CD14-positive monocyte (primary cell): ENCODE data around the gene SCEL. TPM values are rescaled to one million over a fixed set of nuclear protein-coding genes. Genes with fewer than 3 reads are reported as not detected.
"Not testable (repeated sequence)": the region's sequence is repeated elsewhere in the genome, so short reads cannot be mapped to it uniquely, and the experiment has no call there.

Experiments
- DNase-seq, 3 donors: peaks; one replicate each; pipeline ENCODE4 v3.0.0-alpha.2; 2011 to 2022
- H2AFZ ChIP-seq: 2 replicates; pipeline ENCODE4 v1.6.0; 2012; ENCODE audit warnings: mild to moderate bottlenecking, low read depth, low read length, inconsistent platforms; ENCODE audit not compliant: insufficient read depth, poor library complexity, severe bottlenecking
- H3K27ac ChIP-seq, 2 donors: 1 replicate in 1 of 2; 2 replicates in 1 of 2; pipeline ENCODE4 v1.5.1; 2012 to 2013; ENCODE audit warnings: low read length in 2 of 2, control low read depth in 1 of 2, inconsistent platforms in 1 of 2, low read depth in 1 of 2, mild to moderate bottlenecking in 1 of 2
- H3K27me3 ChIP-seq, 2 donors: one replicate each; pipeline versions ENCODE4 v1.6.0 to v1.6.1; 2011 to 2013; ENCODE audit warnings: low read length in 2 of 2; ENCODE audit not compliant: control insufficient read depth in 2 of 2, insufficient read depth in 2 of 2
- H3K36me3 ChIP-seq, 2 donors: replicated peaks in 1 of 2; 1 replicate in 1 of 2; 2 replicates in 1 of 2; pipeline versions ENCODE4 v1.5.1 to v1.6.1; 2012 to 2013; ENCODE audit warnings: low read length in 2 of 2, control low read depth in 1 of 2, inconsistent platforms in 1 of 2, mild to moderate bottlenecking in 1 of 2; ENCODE audit not compliant: insufficient read depth in 2 of 2, control insufficient read depth in 1 of 2
- H3K4me1 ChIP-seq, 2 donors: 1 replicate in 1 of 2; 2 replicates in 1 of 2; pipeline versions ENCODE4 v1.5.1 to v1.6.1; 2012 to 2013; ENCODE audit warnings: low read length in 2 of 2, control low read depth in 1 of 2, inconsistent platforms in 1 of 2, mild to moderate bottlenecking in 1 of 2, moderate library complexity in 1 of 2; ENCODE audit not compliant: insufficient read depth in 2 of 2, control insufficient read depth in 1 of 2
- H3K4me2 ChIP-seq: replicated peaks from 2 replicates; pipeline ENCODE3; 2012; ENCODE audit warnings: low read length, moderate library complexity, mild to moderate bottlenecking; ENCODE audit not compliant: poor library complexity, severe bottlenecking; ENCODE audit errors: extremely low read depth
- H3K4me3 ChIP-seq, 3 experiments: fragments of 200-600 bp in 1 of 3; sonication (generic) in 1 of 3; replicated peaks in 1 of 3; 1 replicate in 2 of 3; 2 replicates in 1 of 3; pipeline ENCODE4 v1.5.1; 2011 to 2013; ENCODE audit warnings: low read length in 3 of 3, mild to moderate bottlenecking in 3 of 3, control low read depth in 2 of 3, low read depth in 2 of 3, inconsistent platforms in 1 of 3, moderate library complexity in 1 of 3
- H3K79me2 ChIP-seq: 2 replicates; pipeline ENCODE4 v1.6.0; 2012; ENCODE audit warnings: mild to moderate bottlenecking, control low read depth, inconsistent platforms, low read length, moderate library complexity; ENCODE audit not compliant: insufficient read depth
- H3K9ac ChIP-seq: 2 replicates; pipeline ENCODE4 v1.6.0; 2017; ENCODE audit warnings: low read length, mild to moderate bottlenecking; ENCODE audit not compliant: insufficient read depth, poor library complexity, severe bottlenecking
- H3K9me3 ChIP-seq, 2 donors: replicated peaks in 1 of 2; 1 replicate in 1 of 2; 2 replicates in 1 of 2; pipeline versions ENCODE4 v1.5.1 to v1.6.1; 2012 to 2013; ENCODE audit warnings: low read length in 2 of 2, control low read depth in 1 of 2; ENCODE audit not compliant: control insufficient read depth in 1 of 2, insufficient read depth in 1 of 2
- H4K20me1 ChIP-seq: 2 replicates; pipeline ENCODE4 v1.6.0; 2012; ENCODE audit warnings: mild to moderate bottlenecking, low read length, control low read depth, moderate library complexity; ENCODE audit not compliant: insufficient read depth
- H3K27ac Mint-ChIP-seq, 7 donors: one replicate each; pipeline ENCODE4 v1.8.0; 2020; ENCODE audit warnings: mild to moderate bottlenecking in 7 of 7, mixed read lengths in 7 of 7, moderate library complexity in 6 of 7, inconsistent platforms in 2 of 7
- H3K27me3 Mint-ChIP-seq, 3 donors: one replicate each; pipeline ENCODE4 v1.8.0; 2021 to 2022; ENCODE audit warnings: low read depth in 3 of 3, mild to moderate bottlenecking in 3 of 3, mixed read lengths in 3 of 3, moderate library complexity in 3 of 3, inconsistent platforms in 1 of 3
- H3K36me3 Mint-ChIP-seq, 2 donors: one replicate each; pipeline ENCODE4 v1.8.0; 2020; ENCODE audit warnings: mixed read lengths in 2 of 2, inconsistent platforms in 1 of 2, mild to moderate bottlenecking in 1 of 2
- H3K4me1 Mint-ChIP-seq: one replicate; pipeline ENCODE4 v1.8.0; 2020; ENCODE audit warnings: mild to moderate bottlenecking, mixed read lengths
- H3K4me3 Mint-ChIP-seq, 2 donors: one replicate each; pipeline ENCODE4 v1.8.0; 2020; ENCODE audit warnings: mild to moderate bottlenecking in 2 of 2, mixed read lengths in 2 of 2, moderate library complexity in 1 of 2
- H3K9me3 Mint-ChIP-seq, 7 donors: one replicate each; pipeline ENCODE4 v1.8.0; 2020 to 2022; ENCODE audit warnings: mixed read lengths in 7 of 7, mild to moderate bottlenecking in 6 of 7, moderate library complexity in 6 of 7, inconsistent platforms in 2 of 7
- WGBS: methylation state at CpG from one replicate; pipeline ENCODE4 v1.1.5; 2013; ENCODE audit warnings: missing lambda C conversion rate; ENCODE audit not compliant: insufficient coverage; 5-methylcytosine and 5-hydroxymethylcytosine counted together
- intact Hi-C, 2 donors: fragments of 100-400 bp; cut with micrococcal nuclease; formaldehyde crosslinking; loops; one replicate each; pipeline versions ENCODE4 v1.15.0 to v1.15.1; 2023
- polyA plus RNA-seq, 3 donors: library from polyadenylated mRNA; depleted of rRNA in 1 of 3; unstranded in 2 of 3; stranded (reverse) in 1 of 3; fragments of 300-500 nt in 2 of 3; fragments of >200 nt in 1 of 3; fragmentation: Illumina TruSeq in 2 of 3; gene quantifications; 1 replicate in 2 of 3; 2 replicates in 1 of 3; pipeline ENCODE4 v1.2.3, GENCODE V29; 2012 to 2021
- TF ChIP-seq, protein P1 (sequence below): fragments of 200-600 bp; IDR thresholded peaks from one replicate; pipeline ENCODE4 v1.8.0; 2022; ENCODE audit warnings: antibody characterized with exemption, mild to moderate bottlenecking

SCEL gene
- polyA plus RNA-seq, 3 donors = not detected

DNA sequence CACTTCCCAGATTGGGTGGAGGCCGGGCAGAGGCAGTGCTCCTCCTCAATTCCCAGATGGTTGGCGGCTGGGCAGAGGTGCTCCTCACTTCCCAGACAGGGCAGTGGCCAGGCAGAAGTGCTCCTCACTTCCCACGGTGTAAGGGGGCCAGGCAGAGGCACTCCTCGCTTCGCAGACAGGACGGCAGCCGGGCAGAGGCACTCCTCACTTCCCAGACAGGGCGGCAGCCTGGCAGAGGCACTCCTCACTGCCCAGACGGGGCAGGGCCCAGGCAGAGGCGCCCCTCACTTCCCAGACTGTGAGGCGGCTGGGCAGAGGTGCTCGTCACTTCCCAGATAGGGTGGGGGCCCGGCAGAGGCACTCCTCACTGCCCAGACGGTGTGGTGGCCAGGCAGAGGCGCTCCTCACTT is 125.3 kb downstream of the SCEL start:
- H3K27me3 ChIP-seq = no peaks in the 10 kb centered on the region
- H2AFZ ChIP-seq = no peak overlapping the region
- H3K27ac ChIP-seq = no peak overlapping the region
- intact Hi-C loops = no loop called here
- no peak for DNase-seq
- no peaks in the 10 kb centered on the region for H4K20me1 ChIP-seq
- TF ChIP-seq, protein P1, sequence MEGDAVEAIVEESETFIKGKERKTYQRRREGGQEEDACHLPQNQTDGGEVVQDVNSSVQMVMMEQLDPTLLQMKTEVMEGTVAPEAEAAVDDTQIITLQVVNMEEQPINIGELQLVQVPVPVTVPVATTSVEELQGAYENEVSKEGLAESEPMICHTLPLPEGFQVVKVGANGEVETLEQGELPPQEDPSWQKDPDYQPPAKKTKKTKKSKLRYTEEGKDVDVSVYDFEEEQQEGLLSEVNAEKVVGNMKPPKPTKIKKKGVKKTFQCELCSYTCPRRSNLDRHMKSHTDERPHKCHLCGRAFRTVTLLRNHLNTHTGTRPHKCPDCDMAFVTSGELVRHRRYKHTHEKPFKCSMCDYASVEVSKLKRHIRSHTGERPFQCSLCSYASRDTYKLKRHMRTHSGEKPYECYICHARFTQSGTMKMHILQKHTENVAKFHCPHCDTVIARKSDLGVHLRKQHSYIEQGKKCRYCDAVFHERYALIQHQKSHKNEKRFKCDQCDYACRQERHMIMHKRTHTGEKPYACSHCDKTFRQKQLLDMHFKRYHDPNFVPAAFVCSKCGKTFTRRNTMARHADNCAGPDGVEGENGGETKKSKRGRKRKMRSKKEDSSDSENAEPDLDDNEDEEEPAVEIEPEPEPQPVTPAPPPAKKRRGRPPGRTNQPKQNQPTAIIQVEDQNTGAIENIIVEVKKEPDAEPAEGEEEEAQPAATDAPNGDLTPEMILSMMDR = no peak
- H3K4me2 ChIP-seq = no peak overlapping the region
- peaks cover 0 to 2% (median 0%) of the 10 kb centered on the region in 3 donors for H3K27me3 Mint-ChIP-seq
- WGBS = 95% methylated on average over 8 of the region's 15 CpGs
- peaks cover 0 to 16% of the 10 kb centered on the region in 2 donors for H3K9me3 ChIP-seq
- peaks cover 11 to 31% (median 26%) of the 10 kb centered on the region in 7 donors for H3K9me3 Mint-ChIP-seq
- H3K36me3 Mint-ChIP-seq = no peaks in the 10 kb centered on the region
- no peaks in the 10 kb centered on the region for H3K4me1 Mint-ChIP-seq
- no peak overlapping the region for H3K9ac ChIP-seq
- H3K79me2 ChIP-seq = no peaks in the 10 kb centered on the region
- H3K4me1 ChIP-seq = no peaks in the 10 kb centered on the region
- H3K36me3 ChIP-seq = no peaks in the 10 kb centered on the region
- H3K4me3 ChIP-seq = no peak overlapping the region
- no peak overlapping the region for H3K27ac Mint-ChIP-seq
- H3K4me3 Mint-ChIP-seq = no peak overlapping the region

DNA sequence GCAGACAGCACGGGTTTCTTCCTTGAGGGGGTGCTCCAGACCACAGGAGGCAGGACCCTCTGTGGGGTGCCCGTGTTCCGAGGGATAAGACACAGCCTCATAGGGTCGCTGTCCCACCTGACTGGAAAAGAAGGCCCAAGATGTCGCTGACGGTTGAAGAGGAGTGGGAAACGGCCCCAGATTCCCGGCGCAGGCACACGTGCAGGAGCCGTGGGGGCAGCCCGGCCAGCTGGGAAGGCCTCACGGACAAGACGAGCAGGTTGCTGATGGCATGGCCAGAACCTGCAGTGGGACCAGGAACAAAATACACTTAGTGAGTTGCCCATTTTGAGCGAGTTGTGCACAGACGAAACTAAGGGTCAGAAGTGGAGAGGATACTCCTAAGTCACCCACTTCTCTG is 126.8 kb downstream of the SCEL start:
- H3K79me2 ChIP-seq, H3K4me1 ChIP-seq, H3K27ac ChIP-seq, H3K27ac Mint-ChIP-seq, DNase-seq, H3K36me3 ChIP-seq, H3K27me3 ChIP-seq, H3K4me3 Mint-ChIP-seq, H3K9ac ChIP-seq, H3K4me2 ChIP-seq, intact Hi-C loops, H3K27me3 Mint-ChIP-seq, H2AFZ ChIP-seq, H3K4me3 ChIP-seq, H3K4me1 Mint-ChIP-seq, H3K36me3 Mint-ChIP-seq, H4K20me1 ChIP-seq: not testable (repeated sequence)
- peaks cover 0 to 16% of the 10 kb centered on the region in 2 donors for H3K9me3 ChIP-seq
- peaks cover 11 to 31% (median 27%) of the 10 kb centered on the region in 7 donors for H3K9me3 Mint-ChIP-seq
- WGBS = 99% methylated on average over 14 of the region's 16 CpGs

DNA sequence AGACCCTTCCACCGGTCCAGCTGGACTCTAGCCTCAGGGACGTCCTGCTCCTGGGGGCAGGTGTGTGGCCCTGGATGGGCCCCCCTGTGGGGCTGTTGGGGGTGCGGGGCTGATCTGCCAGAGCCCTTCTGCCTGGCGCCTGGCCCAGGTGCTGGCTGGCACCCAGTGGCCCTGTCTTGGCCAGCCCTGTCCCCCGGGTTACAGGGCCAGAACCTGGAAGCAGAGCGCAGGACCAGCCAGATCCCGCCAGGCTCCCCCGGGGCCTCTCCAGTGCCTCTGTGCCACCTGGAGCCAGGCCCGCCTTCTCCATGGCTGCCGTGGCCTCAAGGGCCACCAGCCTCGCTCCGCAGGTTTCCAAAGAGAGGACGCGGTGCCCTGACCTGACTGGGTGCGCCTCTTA is 127.3 kb downstream of the SCEL start:
- H3K79me2 ChIP-seq, H3K4me2 ChIP-seq, H3K4me3 ChIP-seq, H3K36me3 ChIP-seq, H3K4me3 Mint-ChIP-seq, H3K27ac ChIP-seq, H3K27ac Mint-ChIP-seq, H2AFZ ChIP-seq, DNase-seq, H3K27me3 ChIP-seq, H3K36me3 Mint-ChIP-seq, H3K4me1 Mint-ChIP-seq, H3K27me3 Mint-ChIP-seq, H3K9ac ChIP-seq, H3K4me1 ChIP-seq, intact Hi-C loops, H4K20me1 ChIP-seq: not testable (repeated sequence)
- peaks cover 0 to 16% of the 10 kb centered on the region in 2 donors for H3K9me3 ChIP-seq
- 100% methylated on average over 1 of the region's 15 CpGs for WGBS
- peaks cover 11 to 31% (median 27%) of the 10 kb centered on the region in 7 donors for H3K9me3 Mint-ChIP-seq
